ENCODE measurements around the gene IPPK.
A peak's percentile ranks its signal among the peaks of the same experiment; 100 is the strongest.

IPPK gene

GRCh38 chr9:92669890-92670708 is at the start of gene IPPK:
IPPK (minus strand) TSS chr9:92670131; CDS start chr9:92669988, 143 bp downstream.
- peak within 1 kb of the TSS; percentile 51; the same call in 1 of the 2 replicates for H3K27ac ChIP-seq (ENCODE audit: extremely low read depth, low read depth, low read length)
- no peak for TF ChIP-seq OVOL3 (tag by site-specific recombination; IDR thresholded peaks at IDR 0.05)
- 0 out of 2 replicates have a peak, but pooled peaks have one; percentile 23 for TF ChIP-seq KLF8 (tag by site-specific recombination; IDR thresholded peaks at IDR 0.05)
- TF ChIP-seq ZNF214 (tag by site-specific recombination; IDR thresholded peaks at IDR 0.05; ENCODE audit: borderline replicate concordance): no peak
- no peak for TF ChIP-seq ZBTB7A (tag by site-specific recombination; IDR thresholded peaks at IDR 0.05; ENCODE audit: low read depth)
- TF ChIP-seq BCL11A (tag by site-specific recombination; IDR thresholded peaks at IDR 0.05; ENCODE audit: low read depth): no peak
- no peak for TF ChIP-seq FEZF1 (tag by site-specific recombination; IDR thresholded peaks at IDR 0.05)
- TF ChIP-seq ZNF16 (tag by site-specific recombination; IDR thresholded peaks at IDR 0.05; ENCODE audit: low read depth): no peak
- TF ChIP-seq KLF9 (tag by site-specific recombination; IDR thresholded peaks at IDR 0.05; ENCODE audit: low read depth): peak; percentile 70
- no peak for TF ChIP-seq TCF7L2 (IDR thresholded peaks at IDR 0.05; ENCODE audit: borderline replicate concordance, low read depth, low read length)
- TF ChIP-seq ZNF121 (tag by site-specific recombination; IDR thresholded peaks at IDR 0.05): peak; percentile 78
- TF ChIP-seq ZNF707 (tag by site-specific recombination; IDR thresholded peaks at IDR 0.05): no peak
- no peak for TF ChIP-seq ZSCAN16 (tag by site-specific recombination; IDR thresholded peaks at IDR 0.05)
- TF ChIP-seq GLI4 (tag by site-specific recombination; IDR thresholded peaks at IDR 0.05): no peak
- no peak for TF ChIP-seq ZNF510 (tag by site-specific recombination; IDR thresholded peaks at IDR 0.05; ENCODE audit: insufficient replicate concordance)
- no peak for TF ChIP-seq ZBTB10 (tag by site-specific recombination; IDR thresholded peaks at IDR 0.05)
- TF ChIP-seq SCRT1 (tag by site-specific recombination; IDR thresholded peaks at IDR 0.05; ENCODE audit: borderline replicate concordance): no peak
- TF ChIP-seq ZNF571 (tag by site-specific recombination; IDR thresholded peaks at IDR 0.05): no peak
- no peak for TF ChIP-seq ZNF239 (tag by site-specific recombination; IDR thresholded peaks at IDR 0.05)
- TF ChIP-seq ZSCAN30 (tag by site-specific recombination; IDR thresholded peaks at IDR 0.05): 0 out of 2 replicates have a peak, but pooled peaks have one; percentile 61
- peak; percentile 84 for TF ChIP-seq SP3 (tag by site-specific recombination; IDR thresholded peaks at IDR 0.05)
- no peak for TF ChIP-seq ZNF354C (tag by site-specific recombination; IDR thresholded peaks at IDR 0.05; ENCODE audit: borderline replicate concordance, low read depth)
- no peak for TF ChIP-seq ZNF155 (tag by site-specific recombination; IDR thresholded peaks at IDR 0.05)
- TF ChIP-seq ZNF391 (tag by site-specific recombination; IDR thresholded peaks at IDR 0.05; ENCODE audit: borderline replicate concordance, low read depth): no peak
- no peak for TF ChIP-seq ZNF184 (tag by site-specific recombination; IDR thresholded peaks at IDR 0.05)
- no peak for TF ChIP-seq ZNF513 (tag by site-specific recombination; IDR thresholded peaks at IDR 0.05)
- TF ChIP-seq ZBTB17 (tag by site-specific recombination; IDR thresholded peaks at IDR 0.05): peak; percentile 64; the same call in 1 of the 2 replicates
- no peak for TF ChIP-seq REPIN1 (tag by site-specific recombination; IDR thresholded peaks at IDR 0.05; ENCODE audit: low read depth)
- TF ChIP-seq ZNF629 (tag by site-specific recombination; IDR thresholded peaks at IDR 0.05): peak; percentile 84
- no peak for TF ChIP-seq ZNF664 (tag by site-specific recombination; IDR thresholded peaks at IDR 0.05)
- TF ChIP-seq ZNF114 (tag by site-specific recombination; IDR thresholded peaks at IDR 0.05): no peak
- 0 out of 2 replicates have a peak, but pooled peaks have one; percentile 43 for TF ChIP-seq ZNF660 (tag by site-specific recombination; IDR thresholded peaks at IDR 0.05)
- no peak for TF ChIP-seq MZF1 (tag by site-specific recombination; IDR thresholded peaks at IDR 0.05; ENCODE audit: borderline replicate concordance)
- no peak for TF ChIP-seq ZNF37A (tag by site-specific recombination; IDR thresholded peaks at IDR 0.05)
- no peak for TF ChIP-seq ZNF658 (tag by site-specific recombination; IDR thresholded peaks at IDR 0.05)
- TF ChIP-seq ZNF174 (tag by site-specific recombination; IDR thresholded peaks at IDR 0.05): no peak
- TF ChIP-seq ZFHX2 (tag by site-specific recombination; conservative IDR thresholded peaks at IDR 0.05): peak; percentile 80
- TF ChIP-seq ZNF146 (tag by site-specific recombination; IDR thresholded peaks at IDR 0.05): 0 out of 2 replicates have a peak, but pooled peaks have one; percentile 17

More at GRCh38 chr9:92669890-92670708, at the start of gene IPPK:
- H3K4me1 ChIP-seq (ENCODE audit: control insufficient read depth, insufficient read depth, low read length): no peaks in the 10 kb centered on the region; the same call in 1 of the 2 replicates
- POLR2A ChIA-PET: interaction anchor here (0.5 to 1.6 kb wide), 12 partner anchors 8 to 409 kb away, joined by 3 to 15 read pairs (median 4); partner anchors contain the start of genes BICD2, CENPP and NOL8
- no peaks in the 10 kb centered on the region for H3K9me3 ChIP-seq (ENCODE audit: control insufficient read depth, insufficient read depth, low read depth, low read length)
- H3K36me3 ChIP-seq (ENCODE audit: control insufficient read depth in 2 of 2, insufficient read depth in 1 of 2, low read length in 2 of 2): peaks cover 0 to 19% of the 10 kb centered on the region in 2 experiments; a peak in 1 of 3 replicates
- CTCF ChIA-PET: interaction anchor here (0.6 to 1.1 kb wide), 3 partner anchors 18 to 91 kb away, joined by 3 read pairs; no protein-coding TSS in a partner anchor
- peak within 1 kb of the TSS; percentile 96 for H3K4me3 ChIP-seq (ENCODE audit: low read depth, low read length)

Measured in HEK293 (cell line).